GM23338 (cell line): ENCODE results near the gene CCDC144A.
"Not testable (repeated sequence)": the region's sequence is repeated elsewhere in the genome, so short reads cannot be mapped to it uniquely, and the experiment has no call there.

ENCODE experiments used
- CREB1 ChIP-seq: fragments of 250-450 bp; sonication (Bioruptor Pico); IDR thresholded peaks from 2 replicates; pipeline ENCODE4 v1.5.0; 2020; ENCODE audit warnings: low read depth, mild to moderate bottlenecking, moderate library complexity
- CTCF ChIP-seq, 2 experiments: fragments of 200-600 bp in 1 of 2; sonication (generic) in 1 of 2; conservative IDR thresholded peaks; 2 replicates each; pipeline versions ENCODE4 v1.5.1 to v1.6.1; 2016 to 2017; ENCODE audit warnings: antibody characterized with exemption in 2 of 2, low read depth in 2 of 2, mild to moderate bottlenecking in 2 of 2, moderate library complexity in 1 of 2
- ETS1 ChIP-seq: IDR thresholded peaks from 2 replicates; pipeline ENCODE4 v1.6.1; 2016; ENCODE audit warnings: antibody characterized with exemption
- EZH2 ChIP-seq: fragments of 200-600 bp; sonication (generic); IDR thresholded peaks from one replicate; pipeline ENCODE4 v1.8.0; 2017; ENCODE audit warnings: antibody characterized with exemption, mild to moderate bottlenecking, low read depth; ENCODE audit not compliant: unreplicated experiment
- EZH2phosphoT487 ChIP-seq: fragments of 200-600 bp; sonication (generic); IDR thresholded peaks from one replicate; pipeline ENCODE4 v1.8.1; 2018; ENCODE audit warnings: antibody characterized with exemption; ENCODE audit not compliant: unreplicated experiment
- JUNB ChIP-seq: IDR thresholded peaks from one replicate; pipeline ENCODE4 v1.6.1; 2016; ENCODE audit warnings: antibody characterized with exemption; ENCODE audit not compliant: unreplicated experiment
- NANOG ChIP-seq: IDR thresholded peaks from 2 replicates; pipeline ENCODE4 v1.6.1; 2016; ENCODE audit warnings: antibody characterized with exemption, borderline replicate concordance
- POLR2AphosphoS5 ChIP-seq: IDR thresholded peaks from 2 replicates; pipeline ENCODE4 v1.6.1; 2016; ENCODE audit warnings: antibody characterized with exemption, low read depth
- REST ChIP-seq: IDR thresholded peaks from one replicate; pipeline ENCODE4 v1.6.1; 2018; ENCODE audit warnings: antibody characterized with exemption; ENCODE audit not compliant: unreplicated experiment
- STAT1 ChIP-seq: IDR thresholded peaks from one replicate; pipeline ENCODE4 v1.6.1; 2016; ENCODE audit warnings: antibody characterized with exemption; ENCODE audit not compliant: unreplicated experiment
- ZNF114 ChIP-seq: fragments of 250-450 bp; sonication (Bioruptor Pico); IDR thresholded peaks from 2 replicates; pipeline ENCODE4 v1.5.0; 2020; ENCODE audit warnings: mild to moderate bottlenecking, moderate library complexity
- TF ChIP-seq, protein P1 (sequence below): fragments of 250-450 bp; sonication (Bioruptor Pico); IDR thresholded peaks from 2 replicates; pipeline ENCODE4 v1.5.0; 2020; ENCODE audit warnings: mild to moderate bottlenecking, moderate library complexity

GRCh38 chr17:16697603-16698002 is 7.6 kb downstream of the CCDC144A start:
- not testable (repeated sequence) for TF ChIP-seq EZH2; REST; CTCF (conservative IDR thresholded peaks at IDR 0.05; ENCODE audit: low read depth in 2 of 2); CREB1 (CRISPR knock-in tag); POLR2AphosphoS5; EZH2phosphoT487; ZNF114 (CRISPR knock-in tag); JUNB; ETS1; NANOG; STAT1
- TF ChIP-seq, protein P1, sequence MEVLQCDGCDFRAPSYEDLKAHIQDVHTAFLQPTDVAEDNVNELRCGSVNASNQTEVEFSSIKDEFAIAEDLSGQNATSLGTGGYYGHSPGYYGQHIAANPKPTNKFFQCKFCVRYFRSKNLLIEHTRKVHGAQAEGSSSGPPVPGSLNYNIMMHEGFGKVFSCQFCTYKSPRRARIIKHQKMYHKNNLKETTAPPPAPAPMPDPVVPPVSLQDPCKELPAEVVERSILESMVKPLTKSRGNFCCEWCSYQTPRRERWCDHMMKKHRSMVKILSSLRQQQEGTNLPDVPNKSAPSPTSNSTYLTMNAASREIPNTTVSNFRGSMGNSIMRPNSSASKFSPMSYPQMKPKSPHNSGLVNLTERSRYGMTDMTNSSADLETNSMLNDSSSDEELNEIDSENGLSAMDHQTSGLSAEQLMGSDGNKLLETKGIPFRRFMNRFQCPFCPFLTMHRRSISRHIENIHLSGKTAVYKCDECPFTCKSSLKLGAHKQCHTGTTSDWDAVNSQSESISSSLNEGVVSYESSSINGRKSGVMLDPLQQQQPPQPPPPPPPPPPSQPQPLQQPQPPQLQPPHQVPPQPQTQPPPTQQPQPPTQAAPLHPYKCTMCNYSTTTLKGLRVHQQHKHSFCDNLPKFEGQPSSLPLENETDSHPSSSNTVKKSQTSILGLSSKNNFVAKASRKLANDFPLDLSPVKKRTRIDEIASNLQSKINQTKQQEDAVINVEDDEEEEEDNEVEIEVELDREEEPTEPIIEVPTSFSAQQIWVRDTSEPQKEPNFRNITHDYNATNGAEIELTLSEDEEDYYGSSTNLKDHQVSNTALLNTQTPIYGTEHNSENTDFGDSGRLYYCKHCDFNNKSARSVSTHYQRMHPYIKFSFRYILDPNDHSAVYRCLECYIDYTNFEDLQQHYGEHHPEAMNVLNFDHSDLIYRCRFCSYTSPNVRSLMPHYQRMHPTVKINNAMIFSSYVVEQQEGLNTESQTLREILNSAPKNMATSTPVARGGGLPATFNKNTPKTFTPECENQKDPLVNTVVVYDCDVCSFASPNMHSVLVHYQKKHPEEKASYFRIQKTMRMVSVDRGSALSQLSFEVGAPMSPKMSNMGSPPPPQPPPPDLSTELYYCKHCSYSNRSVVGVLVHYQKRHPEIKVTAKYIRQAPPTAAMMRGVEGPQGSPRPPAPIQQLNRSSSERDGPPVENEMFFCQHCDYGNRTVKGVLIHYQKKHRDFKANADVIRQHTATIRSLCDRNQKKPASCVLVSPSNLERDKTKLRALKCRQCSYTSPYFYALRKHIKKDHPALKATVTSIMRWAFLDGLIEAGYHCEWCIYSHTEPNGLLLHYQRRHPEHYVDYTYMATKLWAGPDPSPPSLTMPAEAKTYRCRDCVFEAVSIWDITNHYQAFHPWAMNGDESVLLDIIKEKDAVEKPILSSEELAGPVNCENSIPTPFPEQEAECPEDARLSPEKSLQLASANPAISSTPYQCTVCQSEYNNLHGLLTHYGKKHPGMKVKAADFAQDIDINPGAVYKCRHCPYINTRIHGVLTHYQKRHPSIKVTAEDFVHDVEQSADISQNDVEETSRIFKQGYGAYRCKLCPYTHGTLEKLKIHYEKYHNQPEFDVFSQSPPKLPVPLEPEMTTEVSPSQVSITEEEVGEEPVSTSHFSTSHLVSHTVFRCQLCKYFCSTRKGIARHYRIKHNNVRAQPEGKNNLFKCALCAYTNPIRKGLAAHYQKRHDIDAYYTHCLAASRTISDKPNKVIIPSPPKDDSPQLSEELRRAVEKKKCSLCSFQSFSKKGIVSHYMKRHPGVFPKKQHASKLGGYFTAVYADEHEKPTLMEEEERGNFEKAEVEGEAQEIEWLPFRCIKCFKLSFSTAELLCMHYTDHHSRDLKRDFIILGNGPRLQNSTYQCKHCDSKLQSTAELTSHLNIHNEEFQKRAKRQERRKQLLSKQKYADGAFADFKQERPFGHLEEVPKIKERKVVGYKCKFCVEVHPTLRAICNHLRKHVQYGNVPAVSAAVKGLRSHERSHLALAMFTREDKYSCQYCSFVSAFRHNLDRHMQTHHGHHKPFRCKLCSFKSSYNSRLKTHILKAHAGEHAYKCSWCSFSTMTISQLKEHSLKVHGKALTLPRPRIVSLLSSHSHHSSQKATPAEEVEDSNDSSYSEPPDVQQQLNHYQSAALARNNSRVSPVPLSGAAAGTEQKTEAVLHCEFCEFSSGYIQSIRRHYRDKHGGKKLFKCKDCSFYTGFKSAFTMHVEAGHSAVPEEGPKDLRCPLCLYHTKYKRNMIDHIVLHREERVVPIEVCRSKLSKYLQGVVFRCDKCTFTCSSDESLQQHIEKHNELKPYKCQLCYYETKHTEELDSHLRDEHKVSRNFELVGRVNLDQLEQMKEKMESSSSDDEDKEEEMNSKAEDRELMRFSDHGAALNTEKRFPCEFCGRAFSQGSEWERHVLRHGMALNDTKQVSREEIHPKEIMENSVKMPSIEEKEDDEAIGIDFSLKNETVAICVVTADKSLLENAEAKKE = not testable (repeated sequence)
